ENCODE results near the gene MAPK11.

MAPK11 gene

GRCh38 chr22:50286275-50286674, 16.1 kb upstream of the MAPK11 start:
- DNase-seq (ENCODE audit: low read depth): no peak
- H3K4me3 ChIP-seq (ENCODE audit: low read depth, low read length): no peak overlapping the region
- no peak for TF ChIP-seq CTCF (conservative IDR thresholded peaks at IDR 0.05; ENCODE audit: low read depth, low read length)

GRCh38 chr22:50285568-50286229, 15.5 kb upstream of the MAPK11 start:
- H3K4me3 ChIP-seq (ENCODE audit: low read depth, low read length): no peak overlapping the region
- no peak for TF ChIP-seq CTCF (conservative IDR thresholded peaks at IDR 0.05; ENCODE audit: low read depth, low read length)
- no peak for DNase-seq (ENCODE audit: low read depth)

- DNase-seq (ENCODE audit: low read depth): no peak
- TF ChIP-seq CTCF (conservative IDR thresholded peaks at IDR 0.05; ENCODE audit: low read depth, low read length): no peak
- H3K4me3 ChIP-seq (ENCODE audit: low read depth, low read length): no peak overlapping the region
Observed at GRCh38 chr22:50284479-50284878, 14.3 kb upstream of the MAPK11 start.

GRCh38 chr22:50283821-50284220, 13.6 kb upstream of the MAPK11 start:
- no peak overlapping the region for H3K4me3 ChIP-seq (ENCODE audit: low read depth, low read length)
- no peak for DNase-seq (ENCODE audit: low read depth)
- TF ChIP-seq CTCF (conservative IDR thresholded peaks at IDR 0.05; ENCODE audit: low read depth, low read length): no peak

GRCh38 chr22:50282361-50283155, 12.4 kb upstream of the MAPK11 start:
- DNase-seq (ENCODE audit: low read depth): peak; percentile 84
- no peak overlapping the region for H3K4me3 ChIP-seq (ENCODE audit: low read depth, low read length)
- no peak for TF ChIP-seq CTCF (conservative IDR thresholded peaks at IDR 0.05; ENCODE audit: low read depth, low read length)

- no peak overlapping the region for H3K4me3 ChIP-seq (ENCODE audit: low read depth, low read length)
- no peak for DNase-seq (ENCODE audit: low read depth)
- TF ChIP-seq CTCF (conservative IDR thresholded peaks at IDR 0.05; ENCODE audit: low read depth, low read length): no peak
Observed at GRCh38 chr22:50281957-50282356, 11.8 kb upstream of the MAPK11 start.

GRCh38 chr22:50281384-50281760, 11.2 kb upstream of the MAPK11 start:
- DNase-seq (ENCODE audit: low read depth): no peak
- no peak for TF ChIP-seq CTCF (conservative IDR thresholded peaks at IDR 0.05; ENCODE audit: low read depth, low read length)
- H3K4me3 ChIP-seq (ENCODE audit: low read depth, low read length): no peak overlapping the region

All from choroid plexus epithelial cell (primary cell).